Measurements from ENCODE around the gene SHC2. TPM values are rescaled to one million over a fixed set of nuclear protein-coding genes. Genes with fewer than 3 reads are reported as not detected.

SHC2 gene
- total and polyA plus RNA-seq, 2 of the 13 experiments (the other 11 are each of a cell fraction or from before 2014, with no cell fraction given): 9.0 to 18.3 TPM

GRCh38 chr19:494171-495080 lies 33.6 kb upstream of the SHC2 start (continued):
- TF ChIP-seq ZNF687 (CRISPR knock-in tag; IDR thresholded peaks at IDR 0.05): peak; percentile 73
- TF ChIP-seq ATF3 (CRISPR knock-in tag; IDR thresholded peaks at IDR 0.05): no peak
- TF ChIP-seq ZNF432 (CRISPR knock-in tag; IDR thresholded peaks at IDR 0.05; ENCODE audit: borderline replicate concordance): no peak
- no peak for TF ChIP-seq AKNA (CRISPR knock-in tag; IDR thresholded peaks at IDR 0.05; ENCODE audit: borderline replicate concordance)
- no peak for TF ChIP-seq MED8 (CRISPR knock-in tag; IDR thresholded peaks at IDR 0.05; ENCODE audit: insufficient replicate concordance)
- TF ChIP-seq AGO2 (optimal IDR thresholded peaks at IDR 0.05; ENCODE audit: low read depth, low read length): peak; percentile 55
- no peak for TF ChIP-seq MATR3 (CRISPR knock-in tag; IDR thresholded peaks at IDR 0.05)
- 0 out of 2 replicates have a peak, but pooled peaks have one; percentile 30 for TF ChIP-seq PITX1 (CRISPR knock-in tag; IDR thresholded peaks at IDR 0.05)
- no peak for TF ChIP-seq BORCS8-MEF2B (CRISPR knock-in tag; IDR thresholded peaks at IDR 0.05)
- TF ChIP-seq ZNF33B (CRISPR knock-in tag; IDR thresholded peaks at IDR 0.05): no peak
- TF ChIP-seq E2F2 (CRISPR knock-in tag; IDR thresholded peaks at IDR 0.05; ENCODE audit: borderline replicate concordance): no peak
- TF ChIP-seq SOX13 (IDR thresholded peaks at IDR 0.05): no peak
- no peak for TF ChIP-seq SOX13 (CRISPR knock-in tag; conservative IDR thresholded peaks at IDR 0.05 in 1 of 2, IDR thresholded peaks at IDR 0.05 in 1 of 2)
- no peak for TF ChIP-seq NFATC3 (CRISPR knock-in tag; IDR thresholded peaks at IDR 0.05)
- TF ChIP-seq ZNF207 (IDR thresholded peaks at IDR 0.05; ENCODE audit: borderline replicate concordance): no peak
- TF ChIP-seq KDM1A (CRISPR knock-in tag; IDR thresholded peaks at IDR 0.05): no peak
- TF ChIP-seq FOXJ3 (CRISPR knock-in tag; IDR thresholded peaks at IDR 0.05; ENCODE audit: borderline replicate concordance): no peak
- no peak for TF ChIP-seq ZNF24 (IDR thresholded peaks at IDR 0.05)
- TF ChIP-seq NBN (conservative IDR thresholded peaks at IDR 0.05): no peak
